ENCODE measurements around the gene CADPS. TPM values are rescaled to one million over a fixed set of nuclear protein-coding genes. Genes with fewer than 3 reads are reported as not detected.

Gene CADPS
- total RNA-seq, 2 experiments from 2014 or later = 61.3 to 68.6 TPM

- H2AFZ ChIP-seq (ENCODE audit: low read length) = no peak overlapping the region
- no peaks in the 10 kb centered on the region for H3K4me1 ChIP-seq (ENCODE audit: insufficient read depth, low read length, poor library complexity, severe bottlenecking)
- no peaks in the 10 kb centered on the region for H3K79me2 ChIP-seq (ENCODE audit: insufficient read depth, low read depth, low read length)
- CTCF ChIA-PET (ENCODE audit: unreplicated experiment) = interaction anchor here (1.1 kb wide), 1 partner anchor 28 kb away, joined by 3 read pairs; no protein-coding TSS in a partner anchor
- POLR2A ChIA-PET = interaction anchor here (0.7 to 1.0 kb wide), 2 partner anchors 156 to 693 kb away, joined by 3 read pairs; no protein-coding TSS in a partner anchor
- DNase-seq (ENCODE audit: low spot score) = no peak
- no peaks in the 10 kb centered on the region for H3K36me3 ChIP-seq (ENCODE audit: insufficient read depth, low read length)
- H4K20me1 ChIP-seq (ENCODE audit: insufficient read depth, low read length) = no peaks in the 10 kb centered on the region
- H3K27ac ChIP-seq (ENCODE audit: low read depth, low read length, poor library complexity, severe bottlenecking) = no peak overlapping the region
- intact Hi-C loops (cut with micrococcal nuclease; ENCODE audit: unreplicated experiment) = no loop called here
- no peaks in the 10 kb centered on the region for H3K9me3 ChIP-seq (ENCODE audit: low read length)
- no TSS peak for BruUV-seq (replicated peaks)
- no peak for TF ChIP-seq EZH2phosphoT487 (IDR thresholded peaks at IDR 0.05; ENCODE audit: borderline replicate concordance, low read depth, low read length)
- TF ChIP-seq, protein P1, sequence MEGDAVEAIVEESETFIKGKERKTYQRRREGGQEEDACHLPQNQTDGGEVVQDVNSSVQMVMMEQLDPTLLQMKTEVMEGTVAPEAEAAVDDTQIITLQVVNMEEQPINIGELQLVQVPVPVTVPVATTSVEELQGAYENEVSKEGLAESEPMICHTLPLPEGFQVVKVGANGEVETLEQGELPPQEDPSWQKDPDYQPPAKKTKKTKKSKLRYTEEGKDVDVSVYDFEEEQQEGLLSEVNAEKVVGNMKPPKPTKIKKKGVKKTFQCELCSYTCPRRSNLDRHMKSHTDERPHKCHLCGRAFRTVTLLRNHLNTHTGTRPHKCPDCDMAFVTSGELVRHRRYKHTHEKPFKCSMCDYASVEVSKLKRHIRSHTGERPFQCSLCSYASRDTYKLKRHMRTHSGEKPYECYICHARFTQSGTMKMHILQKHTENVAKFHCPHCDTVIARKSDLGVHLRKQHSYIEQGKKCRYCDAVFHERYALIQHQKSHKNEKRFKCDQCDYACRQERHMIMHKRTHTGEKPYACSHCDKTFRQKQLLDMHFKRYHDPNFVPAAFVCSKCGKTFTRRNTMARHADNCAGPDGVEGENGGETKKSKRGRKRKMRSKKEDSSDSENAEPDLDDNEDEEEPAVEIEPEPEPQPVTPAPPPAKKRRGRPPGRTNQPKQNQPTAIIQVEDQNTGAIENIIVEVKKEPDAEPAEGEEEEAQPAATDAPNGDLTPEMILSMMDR (conservative IDR thresholded peaks at IDR 0.05; ENCODE audit: low read length) = no peak
- no peak overlapping the region for H3K4me3 ChIP-seq (ENCODE audit: low read depth, low read length, poor library complexity, severe bottlenecking)
- H3K9me2 ChIP-seq (ENCODE audit: insufficient read depth, low read length) = no peaks in the 10 kb centered on the region
- H3K4me2 ChIP-seq (ENCODE audit: low read length) = no peak overlapping the region
Measured at GRCh38 chr3:62611541-62612240, 263.5 kb downstream of the CADPS start.

- H3K36me3 ChIP-seq (ENCODE audit: insufficient read depth, low read length) = no peaks in the 10 kb centered on the region
- no peaks in the 10 kb centered on the region for H3K79me2 ChIP-seq (ENCODE audit: insufficient read depth, low read depth, low read length)
- H3K4me3 ChIP-seq (ENCODE audit: low read depth, low read length, poor library complexity, severe bottlenecking) = no peak overlapping the region
- no peak overlapping the region for H2AFZ ChIP-seq (ENCODE audit: low read length)
- no TSS peak for BruUV-seq (replicated peaks)
- no peak for DNase-seq (ENCODE audit: low spot score)
- POLR2A ChIA-PET = no interaction called here
- H4K20me1 ChIP-seq (ENCODE audit: insufficient read depth, low read length) = no peaks in the 10 kb centered on the region
- H3K4me1 ChIP-seq (ENCODE audit: insufficient read depth, low read length, poor library complexity, severe bottlenecking) = no peaks in the 10 kb centered on the region
- no peak overlapping the region for H3K27ac ChIP-seq (ENCODE audit: low read depth, low read length, poor library complexity, severe bottlenecking)
- no peaks in the 10 kb centered on the region for H3K9me2 ChIP-seq (ENCODE audit: insufficient read depth, low read length)
- H3K9me3 ChIP-seq (ENCODE audit: low read length) = no peaks in the 10 kb centered on the region
- CTCF ChIA-PET (ENCODE audit: unreplicated experiment) = no interaction called here
- no peak overlapping the region for H3K4me2 ChIP-seq (ENCODE audit: low read length)
- TF ChIP-seq, protein P1 (conservative IDR thresholded peaks at IDR 0.05; ENCODE audit: low read length) = no peak
- no peak for TF ChIP-seq EZH2phosphoT487 (IDR thresholded peaks at IDR 0.05; ENCODE audit: borderline replicate concordance, low read depth, low read length)
- intact Hi-C loops (cut with micrococcal nuclease; ENCODE audit: unreplicated experiment) = no loop called here
Measured at GRCh38 chr3:62607287-62608029, 267.8 kb downstream of the CADPS start.

All from OCI-LY7 (cell line).